Erythroblast (primary cell): ENCODE results near the gene HOXD12.

Source experiments
- GATA1 ChIP-seq: IDR thresholded peaks from 2 replicates; pipeline ENCODE4 v1.6.1; 2011; ENCODE audit warnings: low read depth, mild to moderate bottlenecking, control low read depth, low read length, moderate library complexity
- POLR2A ChIP-seq: IDR thresholded peaks from 2 replicates; pipeline ENCODE4 v1.6.1; 2011; ENCODE audit warnings: mild to moderate bottlenecking, low read length

DNA sequence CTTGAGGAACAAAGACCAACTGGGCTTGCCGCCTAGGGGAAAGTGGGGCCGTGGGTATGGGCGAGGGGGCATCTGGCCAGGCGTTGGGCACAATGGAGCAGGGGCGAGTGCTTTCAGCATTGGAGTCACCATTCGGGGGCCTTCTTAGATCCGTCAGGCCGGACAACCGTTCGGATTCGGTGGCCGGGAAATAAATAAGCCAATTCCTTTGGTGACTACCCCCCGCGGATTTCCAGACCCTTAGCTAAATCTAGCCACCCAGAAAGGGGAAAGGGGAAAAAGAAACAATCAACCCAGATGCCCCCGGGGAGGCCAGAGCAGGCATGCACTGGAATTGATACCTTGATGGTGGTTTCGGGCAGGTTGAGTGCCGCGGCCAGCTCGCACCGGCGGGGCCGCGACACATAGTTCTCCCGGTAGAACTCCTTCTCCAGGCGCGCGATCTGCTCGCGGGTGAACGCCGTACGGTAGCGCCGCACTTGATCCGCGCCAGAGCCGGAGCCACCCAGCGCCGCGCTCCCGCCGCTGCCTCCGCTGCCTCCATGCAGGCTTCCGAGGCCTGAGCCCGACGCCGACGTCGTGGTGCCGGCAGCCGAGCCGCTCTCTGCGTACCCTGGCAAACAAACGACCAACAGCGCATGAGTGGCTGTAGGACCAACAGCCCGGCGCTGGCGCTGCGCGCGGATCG is 17.6 kb upstream of the HOXD12 start:
- no peak for TF ChIP-seq POLR2A
- no peak for TF ChIP-seq GATA1
